ENCODE measurements around the gene TMCC2. TPM values are rescaled to one million over a fixed set of nuclear protein-coding genes. Genes with fewer than 3 reads are reported as not detected.

The TMCC2 gene
- total RNA-seq, 1 donor from 2014 or later, result 3.4 TPM

DNA sequence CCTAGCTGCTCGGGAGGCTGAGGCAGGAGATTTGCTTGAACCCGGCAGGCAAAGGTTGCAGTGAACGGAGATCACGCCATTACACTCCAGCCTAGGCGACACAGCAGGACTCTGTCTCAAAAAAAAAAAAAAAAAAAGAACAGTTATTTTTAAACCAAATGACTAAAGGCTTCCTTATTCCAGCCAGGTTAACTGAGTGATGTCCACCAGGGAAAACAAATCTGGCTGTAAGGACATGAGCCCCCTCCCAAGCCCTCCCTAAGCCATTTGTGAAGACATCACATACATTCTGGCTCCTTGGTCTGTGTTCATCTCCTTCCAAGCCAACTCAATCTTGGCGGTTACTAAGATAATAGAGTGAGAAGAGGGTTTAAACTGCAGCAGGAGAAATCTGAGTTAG lies 8.2 kb downstream of the TMCC2 start:
- no peak for DNase-seq (ENCODE audit: extremely low spot score, unreplicated experiment)
- no peak overlapping the region for H3K27ac Mint-ChIP-seq (ENCODE audit: unreplicated experiment)
- H3K4me1 Mint-ChIP-seq (ENCODE audit: unreplicated experiment), result no peaks in the 10 kb centered on the region
- no peaks in the 10 kb centered on the region for H3K9me3 Mint-ChIP-seq (ENCODE audit: unreplicated experiment)
- H3K4me3 Mint-ChIP-seq (ENCODE audit: unreplicated experiment), result no peak overlapping the region
- H3K27me3 Mint-ChIP-seq (ENCODE audit: unreplicated experiment), result no peaks in the 10 kb centered on the region
- TF ChIP-seq, protein P1, sequence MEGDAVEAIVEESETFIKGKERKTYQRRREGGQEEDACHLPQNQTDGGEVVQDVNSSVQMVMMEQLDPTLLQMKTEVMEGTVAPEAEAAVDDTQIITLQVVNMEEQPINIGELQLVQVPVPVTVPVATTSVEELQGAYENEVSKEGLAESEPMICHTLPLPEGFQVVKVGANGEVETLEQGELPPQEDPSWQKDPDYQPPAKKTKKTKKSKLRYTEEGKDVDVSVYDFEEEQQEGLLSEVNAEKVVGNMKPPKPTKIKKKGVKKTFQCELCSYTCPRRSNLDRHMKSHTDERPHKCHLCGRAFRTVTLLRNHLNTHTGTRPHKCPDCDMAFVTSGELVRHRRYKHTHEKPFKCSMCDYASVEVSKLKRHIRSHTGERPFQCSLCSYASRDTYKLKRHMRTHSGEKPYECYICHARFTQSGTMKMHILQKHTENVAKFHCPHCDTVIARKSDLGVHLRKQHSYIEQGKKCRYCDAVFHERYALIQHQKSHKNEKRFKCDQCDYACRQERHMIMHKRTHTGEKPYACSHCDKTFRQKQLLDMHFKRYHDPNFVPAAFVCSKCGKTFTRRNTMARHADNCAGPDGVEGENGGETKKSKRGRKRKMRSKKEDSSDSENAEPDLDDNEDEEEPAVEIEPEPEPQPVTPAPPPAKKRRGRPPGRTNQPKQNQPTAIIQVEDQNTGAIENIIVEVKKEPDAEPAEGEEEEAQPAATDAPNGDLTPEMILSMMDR (IDR thresholded peaks at IDR 0.05), result no peak
- no peaks in the 10 kb centered on the region for H3K36me3 Mint-ChIP-seq (ENCODE audit: unreplicated experiment)

- no peaks in the 10 kb centered on the region for H3K9me3 Mint-ChIP-seq (ENCODE audit: unreplicated experiment)
- no peaks in the 10 kb centered on the region for H3K36me3 Mint-ChIP-seq (ENCODE audit: unreplicated experiment)
- no peak overlapping the region for H3K4me3 Mint-ChIP-seq (ENCODE audit: unreplicated experiment)
- H3K27ac Mint-ChIP-seq (ENCODE audit: unreplicated experiment), result no peak overlapping the region
- H3K27me3 Mint-ChIP-seq (ENCODE audit: unreplicated experiment), result no peaks in the 10 kb centered on the region
- no peak for DNase-seq (ENCODE audit: extremely low spot score, unreplicated experiment)
- TF ChIP-seq, protein P1 (IDR thresholded peaks at IDR 0.05), result no peak
- no peaks in the 10 kb centered on the region for H3K4me1 Mint-ChIP-seq (ENCODE audit: unreplicated experiment)
These were observed 8.8 kb downstream of the TMCC2 start for GRCh38 chr1:205236526-205236925.

GRCh38 chr1:205236951-205237475 lies 9.3 kb downstream of the TMCC2 start:
- TF ChIP-seq, protein P1 (IDR thresholded peaks at IDR 0.05), result no peak
- H3K27me3 Mint-ChIP-seq (ENCODE audit: unreplicated experiment), result no peaks in the 10 kb centered on the region
- H3K4me3 Mint-ChIP-seq (ENCODE audit: unreplicated experiment), result no peak overlapping the region
- DNase-seq (ENCODE audit: extremely low spot score, unreplicated experiment), result no peak
- H3K4me1 Mint-ChIP-seq (ENCODE audit: unreplicated experiment), result no peaks in the 10 kb centered on the region
- no peak overlapping the region for H3K27ac Mint-ChIP-seq (ENCODE audit: unreplicated experiment)
- H3K36me3 Mint-ChIP-seq (ENCODE audit: unreplicated experiment), result no peaks in the 10 kb centered on the region
- H3K9me3 Mint-ChIP-seq (ENCODE audit: unreplicated experiment), result no peaks in the 10 kb centered on the region

GRCh38 chr1:205237526-205238484 lies 10.1 kb downstream of the TMCC2 start:
- no peaks in the 10 kb centered on the region for H3K27me3 Mint-ChIP-seq (ENCODE audit: unreplicated experiment)
- DNase-seq (ENCODE audit: extremely low spot score, unreplicated experiment), result no peak
- H3K36me3 Mint-ChIP-seq (ENCODE audit: unreplicated experiment), result no peaks in the 10 kb centered on the region
- H3K4me1 Mint-ChIP-seq (ENCODE audit: unreplicated experiment), result no peaks in the 10 kb centered on the region
- H3K4me3 Mint-ChIP-seq (ENCODE audit: unreplicated experiment), result no peak overlapping the region
- no peaks in the 10 kb centered on the region for H3K9me3 Mint-ChIP-seq (ENCODE audit: unreplicated experiment)
- H3K27ac Mint-ChIP-seq (ENCODE audit: unreplicated experiment), result no peak overlapping the region
- TF ChIP-seq, protein P1 (IDR thresholded peaks at IDR 0.05), result no peak

GRCh38 chr1:205239078-205239477 lies 11.3 kb downstream of the TMCC2 start:
- no peak overlapping the region for H3K4me3 Mint-ChIP-seq (ENCODE audit: unreplicated experiment)
- no peaks in the 10 kb centered on the region for H3K27me3 Mint-ChIP-seq (ENCODE audit: unreplicated experiment)
- TF ChIP-seq, protein P1 (IDR thresholded peaks at IDR 0.05), result no peak
- H3K4me1 Mint-ChIP-seq (ENCODE audit: unreplicated experiment), result no peaks in the 10 kb centered on the region
- no peaks in the 10 kb centered on the region for H3K36me3 Mint-ChIP-seq (ENCODE audit: unreplicated experiment)
- no peak for DNase-seq (ENCODE audit: extremely low spot score, unreplicated experiment)
- no peaks in the 10 kb centered on the region for H3K9me3 Mint-ChIP-seq (ENCODE audit: unreplicated experiment)
- H3K27ac Mint-ChIP-seq (ENCODE audit: unreplicated experiment), result no peak overlapping the region
